SU-DHL-6 (cell line): ENCODE results near the gene AXIN2.

Experiments used
- H2AFZ ChIP-seq: fragments of 200-600 bp; sonication (generic); 2 replicates; pipeline ENCODE4 v1.6.1; 2014; ENCODE audit warnings: low read depth, mild to moderate bottlenecking, moderate library complexity, mixed read lengths, antibody characterized with exemption, low read length; ENCODE audit not compliant: severe bottlenecking
- H3F3A ChIP-seq: fragments of 200-600 bp; shearing (Covaris generic); 2 replicates; pipeline ENCODE4 v1.6.0; 2016; ENCODE audit warnings: antibody characterized with exemption, mild to moderate bottlenecking; ENCODE audit not compliant: insufficient read depth
- H3K27ac ChIP-seq: fragments of 200-600 bp; sonication (generic); 2 replicates; pipeline ENCODE4 v1.5.1; 2016; ENCODE audit warnings: low read depth, mild to moderate bottlenecking, low read length, moderate library complexity, mixed read lengths
- H3K27me3 ChIP-seq: fragments of 200-600 bp; sonication (generic), shearing (Covaris generic); 2 replicates; pipeline ENCODE4 v1.6.0; 2014; ENCODE audit warnings: mild to moderate bottlenecking, low read length
- H3K36me3 ChIP-seq: fragments of 200-600 bp; sonication (generic); 2 replicates; pipeline ENCODE4 v1.6.1; 2014; ENCODE audit warnings: mild to moderate bottlenecking, low read length, mixed read lengths
- H3K4me2 ChIP-seq: fragments of 300-600, 200-600 bp; shearing (Covaris generic), sonication (generic); 2 replicates; pipeline ENCODE4 v1.6.0; 2014; ENCODE audit warnings: low read length, low read depth, mild to moderate bottlenecking; ENCODE audit not compliant: poor library complexity, severe bottlenecking
- H3K4me3 ChIP-seq: fragments of 200-600 bp; sonication (generic); 2 replicates; pipeline ENCODE4 v1.5.1; 2014; ENCODE audit warnings: antibody characterized with exemption, low read length, mild to moderate bottlenecking, mixed read lengths; ENCODE audit not compliant: insufficient read depth, poor library complexity, severe bottlenecking
- H3K79me2 ChIP-seq: fragments of 200-600 bp; sonication (generic); 2 replicates; pipeline ENCODE4 v1.6.1; 2014; ENCODE audit warnings: mild to moderate bottlenecking, low read length, moderate library complexity; ENCODE audit not compliant: insufficient read depth
- H3K9ac ChIP-seq: fragments of 200-600 bp; sonication (generic); 2 replicates; pipeline ENCODE4 v1.7.0; 2014; ENCODE audit warnings: mild to moderate bottlenecking, low read length
- H3K9me2 ChIP-seq: fragments of 200-600 bp; sonication (generic); replicated peaks from 2 replicates; pipeline ENCODE4 v1.6.1; 2014; ENCODE audit warnings: low read length; ENCODE audit not compliant: insufficient read depth
- H3K9me3 ChIP-seq: fragments of 200-600 bp; sonication (generic); 2 replicates; pipeline ENCODE4 v1.6.1; 2014; ENCODE audit warnings: low read length, mixed read lengths; ENCODE audit not compliant: insufficient read depth
- H4K20me1 ChIP-seq: fragments of 200-600 bp; sonication (generic); 2 replicates; pipeline ENCODE4 v1.6.1; 2014; ENCODE audit warnings: low read depth, mild to moderate bottlenecking, antibody characterized with exemption, low read length, moderate library complexity, mixed read lengths
- EZH2phosphoT487 ChIP-seq: fragments of 200-600 bp; sonication (generic), shearing (Covaris generic); conservative IDR thresholded peaks from 2 replicates; pipeline ENCODE4 v1.6.1; 2018; ENCODE audit warnings: mild to moderate bottlenecking, antibody characterized with exemption, low read length, moderate library complexity, mixed read lengths
- TF ChIP-seq, protein P1 (sequence below): fragments of 200-600 bp; sonication (generic); IDR thresholded peaks from one replicate; pipeline ENCODE4 v1.5.1; 2017; ENCODE audit warnings: antibody characterized with exemption, mild to moderate bottlenecking, low read length, moderate library complexity; ENCODE audit not compliant: insufficient read depth, poor library complexity, severe bottlenecking

Gene AXIN2

GRCh38 chr17:65559804-65560627, 1.4 kb downstream of the AXIN2 start:
- Histone ChIP-seq H3K9ac (peak overlapping the region; percentile 61), H3K79me2 (no peaks in the 10 kb centered on the region), H3K36me3 (no peaks in the 10 kb centered on the region), H3K9me2 (no peaks in the 10 kb centered on the region), H3K4me3 (peak overlapping the region; percentile 71), H3K27me3 (no peaks in the 10 kb centered on the region), H3K9me3 (no peaks in the 10 kb centered on the region), H2AFZ (no peak overlapping the region), H3F3A (no peaks in the 10 kb centered on the region), H4K20me1 (no peaks in the 10 kb centered on the region), H3K27ac (no peak overlapping the region), H3K4me2 (peak overlapping the region; percentile 83)
- TF ChIP-seq, protein P1, sequence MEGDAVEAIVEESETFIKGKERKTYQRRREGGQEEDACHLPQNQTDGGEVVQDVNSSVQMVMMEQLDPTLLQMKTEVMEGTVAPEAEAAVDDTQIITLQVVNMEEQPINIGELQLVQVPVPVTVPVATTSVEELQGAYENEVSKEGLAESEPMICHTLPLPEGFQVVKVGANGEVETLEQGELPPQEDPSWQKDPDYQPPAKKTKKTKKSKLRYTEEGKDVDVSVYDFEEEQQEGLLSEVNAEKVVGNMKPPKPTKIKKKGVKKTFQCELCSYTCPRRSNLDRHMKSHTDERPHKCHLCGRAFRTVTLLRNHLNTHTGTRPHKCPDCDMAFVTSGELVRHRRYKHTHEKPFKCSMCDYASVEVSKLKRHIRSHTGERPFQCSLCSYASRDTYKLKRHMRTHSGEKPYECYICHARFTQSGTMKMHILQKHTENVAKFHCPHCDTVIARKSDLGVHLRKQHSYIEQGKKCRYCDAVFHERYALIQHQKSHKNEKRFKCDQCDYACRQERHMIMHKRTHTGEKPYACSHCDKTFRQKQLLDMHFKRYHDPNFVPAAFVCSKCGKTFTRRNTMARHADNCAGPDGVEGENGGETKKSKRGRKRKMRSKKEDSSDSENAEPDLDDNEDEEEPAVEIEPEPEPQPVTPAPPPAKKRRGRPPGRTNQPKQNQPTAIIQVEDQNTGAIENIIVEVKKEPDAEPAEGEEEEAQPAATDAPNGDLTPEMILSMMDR: no peak
- no peak for TF ChIP-seq EZH2phosphoT487

GRCh38 chr17:65559461-65559803, 2.0 kb downstream of the AXIN2 start:
- Histone ChIP-seq H3F3A (no peaks in the 10 kb centered on the region), H3K9me3 (no peaks in the 10 kb centered on the region), H3K27me3 (no peaks in the 10 kb centered on the region), H2AFZ (no peak overlapping the region), H3K4me3 (no peak overlapping the region), H3K4me2 (peak overlapping the region; percentile 83), H3K36me3 (no peaks in the 10 kb centered on the region), H4K20me1 (no peaks in the 10 kb centered on the region), H3K79me2 (no peaks in the 10 kb centered on the region), H3K27ac (no peak overlapping the region), H3K9me2 (no peaks in the 10 kb centered on the region), H3K9ac (no peak overlapping the region)
- TF ChIP-seq EZH2phosphoT487: no peak
- TF ChIP-seq, protein P1: no peak

DNA sequence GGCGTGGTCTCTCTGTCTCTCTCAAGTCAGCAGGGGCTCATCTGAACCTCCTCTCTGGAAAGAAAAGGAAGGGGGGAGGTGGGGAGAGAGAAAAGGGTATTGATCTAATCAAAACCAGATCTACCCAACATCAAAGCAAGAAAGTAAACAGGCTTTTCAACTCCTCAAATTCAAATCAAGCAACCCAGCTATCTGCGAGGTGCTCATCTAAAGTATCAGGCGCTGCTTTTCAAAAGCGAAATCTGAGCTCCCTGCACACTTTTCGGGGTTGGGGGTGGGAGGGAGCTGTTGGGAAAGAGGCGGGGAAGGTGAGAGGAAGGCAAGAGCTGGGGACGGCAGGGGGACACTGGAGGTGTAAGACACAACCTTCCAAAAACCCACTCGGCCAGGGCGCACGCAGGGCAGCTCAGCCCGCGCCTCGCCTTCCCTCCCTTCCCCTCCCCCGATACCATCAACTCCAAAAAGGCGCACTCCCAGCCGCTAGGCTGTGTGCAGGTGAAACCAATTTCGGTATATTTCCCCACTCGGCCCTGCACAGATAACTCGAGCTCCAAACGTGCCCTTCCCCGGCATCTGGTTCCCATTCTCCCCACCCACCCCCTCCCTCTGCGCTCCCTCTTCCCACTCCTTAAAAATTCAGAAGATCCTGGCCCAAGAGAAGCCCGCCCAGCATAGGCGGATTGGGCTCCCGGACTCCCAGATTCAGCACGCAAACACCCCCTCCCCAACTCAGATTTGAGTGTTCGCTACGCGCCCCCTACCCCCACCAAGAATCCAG, 2.6 kb downstream of the AXIN2 start:
- no peak for TF ChIP-seq EZH2phosphoT487
- TF ChIP-seq, protein P1: no peak
- Histone ChIP-seq H3K9ac (no peak overlapping the region), H3K9me3 (no peaks in the 10 kb centered on the region), H3K4me2 (no peak overlapping the region), H3K4me3 (no peak overlapping the region), H4K20me1 (no peaks in the 10 kb centered on the region), H3K27ac (no peak overlapping the region), H3K27me3 (no peaks in the 10 kb centered on the region), H3K9me2 (no peaks in the 10 kb centered on the region), H2AFZ (no peak overlapping the region), H3K36me3 (no peaks in the 10 kb centered on the region), H3K79me2 (no peaks in the 10 kb centered on the region), H3F3A (no peaks in the 10 kb centered on the region)
